IPS-18a (cell line): Measurements from ENCODE around the gene PROSER3.

ENCODE experiments used
- H3K27ac ChIP-seq: one replicate; pipeline ENCODE4 v1.5.1; 2013; ENCODE audit warnings: low read length
- H3K27me3 ChIP-seq: one replicate; pipeline ENCODE4 v1.6.1; 2013; ENCODE audit warnings: mild to moderate bottlenecking, low read length; ENCODE audit not compliant: control insufficient read depth, insufficient read depth
- H3K36me3 ChIP-seq: one replicate; pipeline ENCODE4 v1.6.1; 2013; ENCODE audit warnings: low read depth, low read length; ENCODE audit not compliant: control insufficient read depth
- H3K4me1 ChIP-seq: one replicate; pipeline ENCODE4 v1.6.1; 2013; ENCODE audit warnings: low read depth, low read length; ENCODE audit not compliant: control insufficient read depth
- H3K4me3 ChIP-seq: one replicate; pipeline ENCODE4 v1.5.1; 2013; ENCODE audit warnings: low read length
- H3K9ac ChIP-seq: one replicate; pipeline ENCODE4 v1.6.1; 2013; ENCODE audit warnings: mild to moderate bottlenecking, low read length, moderate library complexity
- H3K9me3 ChIP-seq: one replicate; pipeline ENCODE4 v1.6.1; 2013; ENCODE audit warnings: low read depth, low read length; ENCODE audit not compliant: control insufficient read depth

PROSER3 gene

GRCh38 chr19:35742121-35742724 is 15.8 kb upstream of the PROSER3 start, which contains the start of gene IGFLR1:
TSS of gene IGFLR1 (minus strand) at chr19:35742452. CDS start at chr19:35741180, 1,272 bp downstream.
- Histone ChIP-seq H3K27ac (no peak within 1 kb of the TSS), H3K9me3 (no peaks in the 10 kb centered on the region), H3K36me3 (peaks cover 15% of the 10 kb centered on the region), H3K4me1 (peaks cover 5% of the 10 kb centered on the region), H3K27me3 (no peaks in the 10 kb centered on the region), H3K9ac (peak within 1 kb of the TSS; percentile 50), H3K4me3 (peak within 1 kb of the TSS; percentile 58)

- Histone ChIP-seq H3K4me1 (peaks cover 5% of the 10 kb centered on the region), H3K4me3 (peak overlapping the region; percentile 88), H3K9me3 (no peaks in the 10 kb centered on the region), H3K27ac (no peak overlapping the region), H3K27me3 (no peaks in the 10 kb centered on the region), H3K9ac (peak overlapping the region; percentile 94), H3K36me3 (peaks cover 1% of the 10 kb centered on the region)
Measured at GRCh38 chr19:35743640-35744429, 14.1 kb upstream of the PROSER3 start.

GRCh38 chr19:35744430-35745327 is 13.3 kb upstream of the PROSER3 start:
- H3K9me3 ChIP-seq: no peaks in the 10 kb centered on the region
- H3K4me3 ChIP-seq: peak overlapping the region; percentile 88
- peak overlapping the region; percentile 91 for H3K27ac ChIP-seq
- H3K27me3 ChIP-seq: no peaks in the 10 kb centered on the region
- peak overlapping the region; percentile 94 for H3K9ac ChIP-seq
- H3K36me3 ChIP-seq: no peaks in the 10 kb centered on the region
- H3K4me1 ChIP-seq: peaks cover 5% of the 10 kb centered on the region

- Histone ChIP-seq H3K36me3 (no peaks in the 10 kb centered on the region), H3K27ac (peak within 1 kb of the TSS; percentile 91), H3K27me3 (no peaks in the 10 kb centered on the region), H3K4me3 (peak within 1 kb of the TSS; percentile 88), H3K9me3 (no peaks in the 10 kb centered on the region), H3K4me1 (peaks cover 5% of the 10 kb centered on the region), H3K9ac (peak within 1 kb of the TSS; percentile 94)
Measured at GRCh38 chr19:35745328-35746086, 12.5 kb upstream of the PROSER3 start, which contains the start of the genes PSENEN and U2AF1L4. TSS of gene PSENEN (plus strand) at chr19:35745651. CDS start at chr19:35745931, 280 bp downstream. TSS of gene U2AF1L4 (minus strand) at chr19:35745418. CDS start at chr19:35745391, 27 bp downstream.

- Histone ChIP-seq H3K36me3 (no peaks in the 10 kb centered on the region), H3K27ac (peak overlapping the region; percentile 63), H3K4me1 (peaks cover 5% of the 10 kb centered on the region), H3K27me3 (no peaks in the 10 kb centered on the region), H3K9me3 (no peaks in the 10 kb centered on the region), H3K9ac (peak overlapping the region; percentile 94), H3K4me3 (peak overlapping the region; percentile 88)
Measured at GRCh38 chr19:35746087-35746462, 11.9 kb upstream of the PROSER3 start.

GRCh38 chr19:35746531-35746930 is 11.4 kb upstream of the PROSER3 start:
- Histone ChIP-seq H3K27me3 (no peaks in the 10 kb centered on the region), H3K36me3 (no peaks in the 10 kb centered on the region), H3K9me3 (no peaks in the 10 kb centered on the region), H3K4me3 (peak overlapping the region; percentile 88), H3K9ac (peak overlapping the region; percentile 94), H3K4me1 (peaks cover 5% of the 10 kb centered on the region), H3K27ac (no peak overlapping the region)

- Histone ChIP-seq H3K9ac (peak within 1 kb of the TSS; percentile 24), H3K27me3 (no peaks in the 10 kb centered on the region), H3K9me3 (no peaks in the 10 kb centered on the region), H3K36me3 (no peaks in the 10 kb centered on the region), H3K4me3 (peak within 1 kb of the TSS; percentile 86), H3K4me1 (peaks cover 5% of the 10 kb centered on the region), H3K27ac (no peak within 1 kb of the TSS)
Measured at GRCh38 chr19:35748106-35749020, 9.6 kb upstream of the PROSER3 start, which contains the start of gene LIN37. TSS of gene LIN37 (plus strand) at chr19:35748576. CDS start at chr19:35748725, 149 bp downstream.

GRCh38 chr19:35750167-35750566 is 7.8 kb upstream of the PROSER3 start:
- no peaks in the 10 kb centered on the region for H3K27me3 ChIP-seq
- no peak overlapping the region for H3K9ac ChIP-seq
- H3K36me3 ChIP-seq: no peaks in the 10 kb centered on the region
- H3K9me3 ChIP-seq: no peaks in the 10 kb centered on the region
- no peak overlapping the region for H3K27ac ChIP-seq
- H3K4me1 ChIP-seq: no peaks in the 10 kb centered on the region
- no peak overlapping the region for H3K4me3 ChIP-seq

- no peak overlapping the region for H3K9ac ChIP-seq
- H3K9me3 ChIP-seq: no peaks in the 10 kb centered on the region
- H3K36me3 ChIP-seq: no peaks in the 10 kb centered on the region
- no peak overlapping the region for H3K4me3 ChIP-seq
- peaks cover under 1% of the 10 kb centered on the region for H3K4me1 ChIP-seq
- no peaks in the 10 kb centered on the region for H3K27me3 ChIP-seq
- H3K27ac ChIP-seq: no peak overlapping the region
Measured at GRCh38 chr19:35751839-35752745, 5.9 kb upstream of the PROSER3 start.
